GM21528 (cell line): ENCODE results near the gene FRMD4A.
"Not testable (repeated sequence)": the region's sequence is repeated elsewhere in the genome, so short reads cannot be mapped to it uniquely, and the experiment has no call there.

ENCODE experiments used
- ATAC-seq: cut with Tn5 transposase; IDR thresholded peaks from one replicate; pipeline ENCODE4 v1.9.1; 2021; ENCODE audit warnings: mild to moderate bottlenecking, moderate library complexity; ENCODE audit not compliant: unreplicated experiment, low FRiP score

The FRMD4A gene

DNA sequence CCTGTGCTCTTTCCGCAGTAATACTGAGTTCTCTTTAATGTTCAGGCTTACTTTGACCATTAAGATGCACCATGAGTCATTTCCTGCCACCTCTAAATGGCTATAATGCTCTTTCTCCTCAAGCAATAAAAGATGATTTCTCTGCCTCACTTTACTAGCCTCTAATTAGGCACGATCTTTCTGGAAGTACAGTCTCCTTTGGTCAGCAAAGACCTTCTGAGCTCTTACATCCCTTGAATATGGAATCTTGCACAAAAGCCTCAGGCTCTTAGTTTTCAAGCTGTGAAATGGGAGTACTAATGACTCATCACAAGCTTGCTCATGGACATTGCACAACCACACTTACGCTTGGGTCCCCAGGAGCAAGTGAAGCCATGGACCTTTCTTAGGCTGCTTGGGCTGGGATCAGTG is 85.9 kb downstream of the FRMD4A start:
- ATAC-seq, result no peak

DNA sequence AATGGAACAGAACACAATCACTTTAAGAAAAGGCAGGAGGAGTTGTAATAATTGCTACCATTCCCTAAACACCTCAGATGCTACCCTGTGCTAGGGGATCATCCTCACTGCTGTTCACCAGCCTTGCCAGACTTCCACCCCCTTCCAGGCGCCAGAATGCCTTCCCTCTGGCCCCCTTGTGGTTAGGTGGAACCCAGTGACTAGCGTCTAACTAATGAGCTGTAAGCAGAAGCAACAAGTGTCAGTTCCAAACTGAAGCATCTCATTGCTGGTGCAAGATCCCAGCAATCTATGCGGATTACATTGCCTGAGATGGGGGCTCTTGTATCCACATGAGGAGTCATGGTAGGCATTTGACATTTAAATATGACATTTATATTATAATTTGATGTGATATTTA is 86.6 kb downstream of the FRMD4A start:
- ATAC-seq, result no peak

- no peak for ATAC-seq
Measured at GRCh38 chr10:14243221-14243620, 87.5 kb downstream of the FRMD4A start.

- no peak for ATAC-seq
Measured at GRCh38 chr10:14241196-14241595, 89.5 kb downstream of the FRMD4A start.

GRCh38 chr10:14240253-14241189 is 90.2 kb downstream of the FRMD4A start:
- no peak for ATAC-seq

DNA sequence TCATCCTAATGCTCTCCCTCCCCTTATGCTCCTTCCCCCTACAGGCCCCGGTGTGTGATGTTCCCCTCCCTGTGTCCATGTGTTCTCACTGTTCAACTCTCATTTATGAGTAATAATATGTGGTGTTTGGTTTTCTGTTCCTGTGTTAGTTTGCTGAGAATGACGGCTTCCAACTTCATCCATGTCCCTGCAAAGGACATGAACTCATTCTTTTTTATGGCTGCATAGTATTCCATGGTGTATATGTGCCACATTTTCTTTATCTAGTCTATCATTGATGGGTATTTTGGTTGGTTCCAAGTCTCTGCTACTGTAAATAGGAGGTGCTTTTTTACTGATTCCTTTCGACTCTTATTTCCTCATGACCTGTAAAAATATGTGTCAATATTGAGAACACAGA is 92.1 kb downstream of the FRMD4A start:
- ATAC-seq, result not testable (repeated sequence)

DNA sequence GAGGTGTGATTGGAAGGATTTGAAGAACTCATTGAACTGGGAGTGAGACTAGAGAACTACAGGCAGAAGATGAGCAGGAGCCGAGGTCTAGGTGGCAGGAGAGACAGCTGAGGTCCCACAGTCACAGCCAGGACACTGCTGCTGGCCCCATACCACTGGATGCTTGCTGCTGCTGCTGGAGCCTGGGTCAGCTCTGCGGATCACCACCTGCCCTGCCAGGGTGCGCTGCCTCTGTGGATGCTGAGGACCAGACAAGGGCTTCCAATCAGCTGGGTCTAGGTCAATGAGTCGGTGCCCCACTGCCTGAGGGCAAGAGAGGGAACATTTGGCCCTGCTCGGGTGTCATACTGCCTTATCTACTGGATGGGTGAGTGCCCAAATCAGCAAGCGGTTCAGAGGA is 94.4 kb downstream of the FRMD4A start:
- no peak for ATAC-seq

- no peak for ATAC-seq
Measured at GRCh38 chr10:14235566-14236195, 95.0 kb downstream of the FRMD4A start.

DNA sequence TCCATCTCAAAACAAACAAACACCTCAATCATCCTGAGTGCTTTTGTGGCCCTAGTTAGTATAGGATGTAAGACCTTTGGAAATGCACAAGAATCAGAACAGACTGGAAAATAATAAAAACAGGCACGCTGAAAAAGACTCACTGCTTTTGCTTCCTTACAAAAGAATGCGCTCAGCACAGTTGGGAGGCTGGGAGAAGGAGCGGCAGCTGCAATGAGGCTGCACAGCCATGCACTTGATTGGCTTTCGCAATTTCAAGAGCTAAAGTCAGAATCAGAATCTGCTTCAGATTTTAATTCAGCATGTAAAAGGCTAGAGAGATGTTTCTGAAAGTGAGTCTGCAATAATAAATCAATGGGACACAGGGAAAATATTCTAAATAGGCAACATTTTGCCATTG is 97.2 kb downstream of the FRMD4A start:
- ATAC-seq, result no peak

DNA sequence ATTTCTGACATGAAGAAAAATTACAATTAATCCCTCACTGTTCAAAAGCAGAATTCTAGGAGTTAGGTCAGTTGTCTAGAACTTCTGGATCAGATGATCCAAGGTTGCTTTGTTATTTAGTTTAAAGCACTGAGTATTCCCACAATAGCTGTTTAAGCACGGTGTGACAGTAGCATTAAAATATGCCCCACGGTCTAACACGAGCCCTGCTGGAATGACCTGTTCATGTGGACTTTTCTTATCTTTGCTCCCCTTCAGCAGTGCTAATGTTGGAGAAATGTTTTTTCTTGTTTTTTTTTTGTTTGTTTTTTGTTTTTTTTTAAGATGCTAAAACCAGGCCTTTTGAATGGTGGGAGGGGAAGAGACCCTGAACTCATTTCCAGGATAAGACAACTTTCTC is 101.9 kb downstream of the FRMD4A start:
- ATAC-seq, result not testable (repeated sequence)

GRCh38 chr10:14225379-14225778 is 105.3 kb downstream of the FRMD4A start:
- no peak for ATAC-seq

DNA sequence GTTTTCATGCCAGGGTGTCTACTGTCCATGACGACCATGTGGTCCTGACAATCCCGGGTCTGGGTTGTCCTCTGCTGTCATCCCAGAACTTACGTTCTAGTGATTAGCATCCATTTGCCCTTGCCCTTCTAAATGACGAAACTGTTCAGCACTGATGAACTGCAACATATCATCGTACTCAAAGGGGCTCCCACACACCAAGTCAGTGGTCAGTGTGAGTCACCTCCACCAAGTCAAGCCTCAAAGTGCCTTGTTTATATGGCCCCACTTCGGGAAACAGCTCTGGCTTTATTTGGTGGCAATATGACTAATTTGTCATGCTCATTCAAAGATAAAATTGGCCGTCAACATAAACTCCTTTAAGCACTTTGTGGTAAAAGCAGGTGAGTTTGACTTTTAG is 110.7 kb downstream of the FRMD4A start:
- no peak for ATAC-seq

- ATAC-seq, result no peak
Measured at GRCh38 chr10:14219411-14219810, 111.3 kb downstream of the FRMD4A start.

- ATAC-seq, result no peak
Measured at GRCh38 chr10:14215641-14216040, 115.1 kb downstream of the FRMD4A start.

GRCh38 chr10:14213703-14214102 is 117.0 kb downstream of the FRMD4A start:
- not testable (repeated sequence) for ATAC-seq

DNA sequence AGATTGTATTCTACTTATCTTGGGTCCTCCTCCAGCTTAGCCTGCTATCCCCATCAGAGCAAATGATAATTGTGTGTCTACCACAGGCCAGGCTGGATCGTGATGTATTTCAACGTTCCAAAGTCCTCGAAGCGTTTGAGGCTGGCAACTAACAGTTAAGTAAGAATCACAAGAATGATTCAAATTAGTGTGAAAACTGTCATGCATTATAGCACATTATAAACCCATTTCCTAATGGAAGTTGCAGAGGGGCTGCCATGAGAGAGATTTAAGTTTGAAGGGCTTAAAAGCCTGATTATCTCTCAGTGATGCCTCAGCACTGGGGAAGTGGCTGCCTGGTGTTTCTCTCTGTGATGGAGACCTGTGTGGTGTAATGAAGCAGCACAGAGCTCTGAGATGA is 119.1 kb downstream of the FRMD4A start:
- ATAC-seq, result no peak

GRCh38 chr10:14208231-14208630 is 122.5 kb downstream of the FRMD4A start:
- ATAC-seq, result no peak

- ATAC-seq, result no peak
Measured at GRCh38 chr10:14205233-14205632, 125.5 kb downstream of the FRMD4A start.

- no peak for ATAC-seq
Measured at GRCh38 chr10:14200698-14201544, 129.8 kb downstream of the FRMD4A start.

DNA sequence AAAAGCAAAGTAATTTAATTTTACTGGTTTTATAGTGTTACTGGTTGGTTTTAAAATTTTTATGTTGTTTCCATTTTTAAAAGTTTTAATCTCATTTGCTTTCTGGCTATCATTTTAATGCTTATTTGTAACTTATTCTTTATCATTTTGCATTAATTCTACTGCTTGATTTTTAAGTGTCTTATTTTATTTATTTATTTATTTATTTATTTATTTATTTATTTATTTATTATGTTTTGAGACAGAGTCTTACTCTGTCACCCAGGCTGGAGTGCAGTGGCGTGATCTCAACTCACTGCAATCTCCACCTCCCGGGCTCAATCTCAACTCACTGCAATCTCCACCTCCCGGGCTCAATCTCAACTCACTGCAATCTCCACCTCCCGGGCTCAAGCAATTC is 131.6 kb downstream of the FRMD4A start:
- ATAC-seq, result not testable (repeated sequence)

DNA sequence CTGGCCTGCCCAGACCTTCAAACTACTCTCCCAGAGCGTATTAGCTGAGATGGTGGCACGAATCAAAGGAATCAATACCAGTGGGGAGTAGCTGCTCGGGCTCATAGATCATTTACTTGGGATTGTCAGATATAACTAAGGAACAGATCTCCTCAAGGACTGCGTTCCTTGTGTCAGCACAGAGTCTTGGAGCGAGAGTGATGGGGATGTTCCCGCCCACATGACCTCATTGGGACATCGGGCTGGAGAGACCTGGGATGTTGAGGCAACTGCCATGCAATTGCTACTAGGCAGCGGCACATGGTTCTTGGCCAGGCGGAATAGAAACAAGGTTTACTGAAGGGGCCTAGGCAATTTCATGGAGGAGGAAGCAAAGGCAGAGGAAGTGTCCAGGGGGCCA is 132.6 kb downstream of the FRMD4A start:
- ATAC-seq, result no peak
